ENCODE results near the gene CLK2. TPM values are rescaled to one million over a fixed set of nuclear protein-coding genes. Genes with fewer than 3 reads are reported as not detected.

CLK2 gene
- total and polyA plus RNA-seq, 9 of the 15 experiments (the other 6 are each of a cell fraction or from before 2014, with no cell fraction given), result 13.5 to 81.4 (median 39.6) TPM

GRCh38 chr1:155308493-155309422, 35.5 kb upstream of the CLK2 start, which contains the start of gene FDPS (continued):
- TF ChIP-seq DNMT1 (IDR thresholded peaks at IDR 0.05), result no peak
- TF ChIP-seq HNRNPLL (IDR thresholded peaks at IDR 0.05; ENCODE audit: low read depth, low read length, poor library complexity, severe bottlenecking), result peak; percentile 57
- TF ChIP-seq ZBTB12 (CRISPR knock-in tag; IDR thresholded peaks at IDR 0.05), result peak; percentile 91
- peak; percentile 98 for TF ChIP-seq MBD2 (IDR thresholded peaks at IDR 0.05; ENCODE audit: borderline replicate concordance, low read depth)
- TF ChIP-seq SIRT6 (IDR thresholded peaks at IDR 0.05; ENCODE audit: low read depth, low read length), result no peak
- TF ChIP-seq CREB3L1 (IDR thresholded peaks at IDR 0.05; ENCODE audit: borderline replicate concordance, low read depth), result peak; percentile 95
- TF ChIP-seq FOXP4 (CRISPR knock-in tag; IDR thresholded peaks at IDR 0.05; ENCODE audit: borderline replicate concordance), result 0 out of 2 replicates have a peak, but pooled peaks have one; percentile 37
- TF ChIP-seq TEAD1 (CRISPR knock-in tag; IDR thresholded peaks at IDR 0.05), result no peak
- no peak; a peak in 1 of 4 replicates for TF ChIP-seq ARNT (IDR thresholded peaks at IDR 0.05)
- TF ChIP-seq ZNF253 (CRISPR knock-in tag; conservative IDR thresholded peaks at IDR 0.05), result no peak
- peak; percentile 90 for TF ChIP-seq NFYB (IDR thresholded peaks at IDR 0.05; ENCODE audit: extremely low read depth, insufficient read length)
- no peak for TF ChIP-seq ZFPM2 (CRISPR knock-in tag; IDR thresholded peaks at IDR 0.05)
- TF ChIP-seq FOXK2 (conservative IDR thresholded peaks at IDR 0.05 in 1 of 2, IDR thresholded peaks at IDR 0.05 in 1 of 2; ENCODE audit: low read depth in 2 of 2), result peak; percentile 5 to 59; a peak in 1 of 4 replicates
- TF ChIP-seq ZFX (CRISPR knock-in tag; IDR thresholded peaks at IDR 0.05), result peak; percentile 79
- peak; percentile 84 for TF ChIP-seq E2F8 (IDR thresholded peaks at IDR 0.05; ENCODE audit: low read depth, partially characterized antibody)
- TF ChIP-seq DPF2 (IDR thresholded peaks at IDR 0.05), result peak; percentile 76; the same call in 1 of the 2 replicates
